Measurements from ENCODE around the gene BCO2.
A peak's percentile ranks its signal among the peaks of the same experiment; 100 is the strongest.
"Not testable (repeated sequence)": the region's sequence is repeated elsewhere in the genome, so short reads cannot be mapped to it uniquely, and the experiment has no call there.

The BCO2 gene, protein sequence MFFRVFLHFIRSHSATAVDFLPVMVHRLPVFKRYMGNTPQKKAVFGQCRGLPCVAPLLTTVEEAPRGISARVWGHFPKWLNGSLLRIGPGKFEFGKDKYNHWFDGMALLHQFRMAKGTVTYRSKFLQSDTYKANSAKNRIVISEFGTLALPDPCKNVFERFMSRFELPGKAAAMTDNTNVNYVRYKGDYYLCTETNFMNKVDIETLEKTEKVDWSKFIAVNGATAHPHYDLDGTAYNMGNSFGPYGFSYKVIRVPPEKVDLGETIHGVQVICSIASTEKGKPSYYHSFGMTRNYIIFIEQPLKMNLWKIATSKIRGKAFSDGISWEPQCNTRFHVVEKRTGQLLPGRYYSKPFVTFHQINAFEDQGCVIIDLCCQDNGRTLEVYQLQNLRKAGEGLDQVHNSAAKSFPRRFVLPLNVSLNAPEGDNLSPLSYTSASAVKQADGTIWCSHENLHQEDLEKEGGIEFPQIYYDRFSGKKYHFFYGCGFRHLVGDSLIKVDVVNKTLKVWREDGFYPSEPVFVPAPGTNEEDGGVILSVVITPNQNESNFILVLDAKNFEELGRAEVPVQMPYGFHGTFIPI

DNA sequence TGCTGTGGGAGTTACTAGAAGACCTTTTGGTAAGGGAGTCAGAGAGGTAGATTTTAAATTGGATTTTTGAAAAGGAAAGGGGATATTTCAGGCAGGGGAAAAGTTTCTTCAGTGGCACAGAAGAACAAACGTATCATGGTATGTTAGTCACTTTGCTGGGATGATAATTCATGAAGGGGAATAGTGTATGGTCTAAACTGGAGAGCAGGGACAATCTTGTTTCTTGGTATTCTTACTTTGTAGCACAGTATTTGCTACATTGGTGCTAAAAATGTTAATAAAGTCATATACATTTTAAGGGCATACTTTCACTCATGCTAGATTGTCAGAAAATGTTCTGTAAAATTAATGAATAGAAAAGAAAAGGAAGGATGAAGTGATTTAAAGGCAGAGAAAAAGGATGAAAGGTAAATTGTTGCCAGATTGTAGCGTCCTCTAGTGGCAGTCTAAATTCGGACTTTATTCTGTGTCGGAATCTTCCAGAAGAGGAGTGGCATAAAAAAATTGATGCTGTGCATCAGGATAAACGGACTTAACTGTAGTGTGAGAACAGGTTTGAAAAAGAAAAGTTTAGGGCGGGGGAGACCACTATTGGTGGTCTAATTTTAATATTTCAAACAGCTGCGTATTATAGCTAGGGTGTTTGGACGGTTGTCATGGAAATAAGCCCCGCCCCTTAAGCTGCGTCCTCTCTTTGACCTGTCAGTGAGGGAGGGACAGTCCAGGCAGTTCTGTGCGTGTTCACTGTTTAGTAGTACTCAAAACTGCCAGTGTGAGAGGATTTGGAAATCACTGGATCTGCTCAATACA lies at the start of gene BCO2:
BCO2 (plus strand) TSS at position 724 of the 810 bp plus-strand sequence. CDS start 90 bp downstream, outside the sequence.
- DNase-seq (ENCODE audit: low read depth in 2 of 2), result no peak

- DNase-seq (ENCODE audit: low read depth in 2 of 2), result no peak
Measured at GRCh38 chr11:112127056-112127455, 48.3 kb upstream of the BCO2 start.

GRCh38 chr11:112128483-112129121 lies 46.7 kb upstream of the BCO2 start:
- peak; percentile 43 to 45 for DNase-seq (ENCODE audit: low read depth in 2 of 2)

- no peak for DNase-seq (ENCODE audit: low read depth in 2 of 2)
Measured at GRCh38 chr11:112129656-112130055, 45.7 kb upstream of the BCO2 start.

GRCh38 chr11:112132737-112133136 lies 42.6 kb upstream of the BCO2 start:
- no peak for DNase-seq (ENCODE audit: low read depth in 2 of 2)

GRCh38 chr11:112134473-112134872 lies 40.8 kb upstream of the BCO2 start:
- no peak for DNase-seq (ENCODE audit: low read depth in 2 of 2)

DNA sequence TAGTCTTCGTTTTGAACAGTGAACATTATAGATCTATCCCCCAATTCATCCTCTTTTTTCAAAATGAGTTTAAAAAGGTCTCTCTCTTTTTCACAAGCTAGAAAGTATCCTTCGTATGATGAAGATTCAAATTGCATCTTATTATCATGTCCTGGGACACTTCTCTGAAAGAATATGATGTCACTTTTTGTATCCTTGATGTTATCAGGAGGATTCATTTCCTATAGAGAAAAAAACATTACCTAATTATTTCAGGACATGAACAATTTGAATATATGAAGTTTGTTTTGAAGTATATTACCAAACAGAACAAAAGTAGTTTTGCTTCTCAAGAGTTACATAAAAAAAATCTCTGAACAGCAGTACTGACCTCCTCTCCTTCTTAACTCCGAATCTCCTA lies 31.7 kb upstream of the BCO2 start:
- no peak for DNase-seq (ENCODE audit: low read depth in 2 of 2)

DNA sequence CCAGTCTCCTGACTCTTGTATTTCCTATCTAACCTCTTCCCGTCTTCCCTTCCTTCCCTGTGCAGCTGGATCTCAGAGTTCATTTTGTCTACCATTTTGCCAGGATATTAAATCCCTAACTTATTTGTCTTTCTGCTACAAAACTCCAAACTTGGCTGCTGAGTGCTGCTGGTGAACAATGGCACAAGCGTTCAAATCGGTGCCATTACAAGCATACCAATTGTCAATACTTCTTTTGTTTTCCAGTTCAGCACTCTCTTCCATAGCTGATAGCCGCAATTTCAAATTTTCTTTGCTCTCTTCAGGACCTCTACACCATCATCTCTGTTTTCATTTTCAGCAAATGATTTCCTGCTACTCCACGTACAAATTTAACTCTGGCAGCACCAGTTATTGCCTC lies 24.8 kb upstream of the BCO2 start:
- DNase-seq (ENCODE audit: low read depth in 2 of 2), result no peak

GRCh38 chr11:112156153-112156955 lies 19.0 kb upstream of the BCO2 start:
- DNase-seq (ENCODE audit: low read depth in 2 of 2), result no peak

DNA sequence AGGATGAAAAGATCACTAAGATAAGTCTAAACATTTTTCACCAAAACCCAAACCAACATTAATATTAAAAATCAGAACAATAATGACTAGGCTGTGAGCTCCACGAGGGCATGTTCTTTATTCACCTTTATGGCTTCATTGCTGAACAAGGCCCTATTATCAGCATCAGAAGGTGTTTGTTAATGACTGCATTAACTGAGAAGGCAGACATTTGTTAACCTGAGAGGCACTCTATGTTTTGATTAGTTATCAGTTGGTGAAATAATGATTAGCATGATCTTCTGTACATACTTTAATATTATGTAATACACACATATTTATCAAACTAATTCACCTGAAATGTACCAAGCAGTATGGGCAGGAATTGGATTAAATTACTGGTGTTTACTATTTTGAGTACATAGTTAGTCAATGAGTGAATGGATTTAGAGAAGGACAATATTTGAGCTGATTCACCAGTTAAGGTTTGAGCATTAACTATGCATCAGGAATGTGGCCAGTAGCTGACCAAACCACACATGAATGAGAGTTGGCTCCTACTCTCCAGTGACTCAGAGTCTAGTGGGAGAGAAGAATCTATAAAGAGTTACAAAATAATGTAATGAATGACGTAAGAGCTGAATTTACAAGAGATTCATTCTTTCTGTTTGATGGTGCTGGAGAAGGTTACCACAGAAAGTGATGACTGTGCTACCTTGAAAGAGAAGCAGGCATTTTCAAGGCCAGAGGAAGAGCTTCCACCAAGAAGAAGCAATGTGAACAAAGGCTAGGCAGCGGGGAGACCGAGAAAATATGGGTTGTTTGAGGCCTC lies 18.2 kb upstream of the BCO2 start:
- DNase-seq (ENCODE audit: low read depth in 2 of 2), result peak; percentile 96 to 97

GRCh38 chr11:112159098-112160065 lies 15.9 kb upstream of the BCO2 start:
- no peak for DNase-seq (ENCODE audit: low read depth in 2 of 2)

- no peak for DNase-seq (ENCODE audit: low read depth in 2 of 2)
Measured at GRCh38 chr11:112160091-112160848, 15.0 kb upstream of the BCO2 start.

DNA sequence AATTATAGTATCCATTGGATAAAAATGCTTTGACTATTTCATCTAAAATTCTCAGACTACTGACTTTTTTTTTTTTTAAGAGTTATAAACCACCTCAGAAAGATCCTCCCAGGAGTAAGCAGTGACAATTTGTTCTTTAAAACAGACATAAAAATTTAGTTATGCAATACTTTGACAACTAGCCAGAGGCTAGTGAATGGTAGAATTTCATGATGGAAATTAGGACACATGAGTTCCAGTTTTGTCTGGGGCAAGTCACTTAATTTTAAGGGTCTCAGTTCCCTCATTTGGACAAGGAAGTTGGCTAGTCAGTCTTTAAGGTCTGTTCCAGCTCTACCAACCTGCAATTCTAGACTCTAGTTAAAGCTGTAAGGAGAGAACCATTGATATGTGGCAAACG lies 14.3 kb upstream of the BCO2 start:
- no peak for DNase-seq (ENCODE audit: low read depth in 2 of 2)

- DNase-seq (ENCODE audit: low read depth in 2 of 2), result not testable (repeated sequence)
Measured at GRCh38 chr11:112162200-112162599, 13.1 kb upstream of the BCO2 start.

DNA sequence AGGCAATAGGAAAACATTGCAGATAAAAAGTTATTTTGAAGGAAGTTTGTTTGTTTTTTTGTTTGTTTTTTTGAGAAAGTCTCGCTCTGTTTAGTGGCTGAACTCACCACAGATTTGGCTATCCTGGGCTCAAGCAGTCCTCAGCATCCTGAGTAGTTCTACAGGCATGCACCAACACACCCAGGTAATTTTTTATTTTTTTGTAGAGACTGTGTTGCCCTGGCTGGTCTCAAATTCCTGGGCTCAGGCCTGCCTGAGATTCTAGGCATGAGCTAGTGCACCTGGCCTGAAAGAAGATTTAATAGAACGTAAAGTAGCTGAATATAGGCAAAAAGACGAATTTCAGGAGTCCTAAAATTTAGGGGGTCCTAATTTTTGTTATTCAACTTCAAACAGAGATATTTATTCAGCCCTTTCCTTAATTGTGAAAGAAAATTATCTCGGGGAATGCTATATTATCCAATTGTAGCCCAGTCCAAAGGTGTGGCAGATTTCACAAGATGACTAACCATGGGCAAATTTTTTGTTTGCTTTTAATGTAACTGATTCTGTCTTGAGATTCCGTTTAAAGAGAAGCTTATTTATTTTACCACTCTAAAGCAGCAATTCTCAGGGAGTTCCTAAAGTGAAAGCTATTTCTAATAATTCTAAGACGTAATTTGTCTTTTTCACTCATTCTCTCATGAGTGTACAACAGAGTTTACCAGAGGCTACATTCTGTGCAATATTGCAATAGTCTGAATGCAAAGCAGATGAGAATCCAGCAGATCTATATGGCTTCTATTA lies 12.4 kb upstream of the BCO2 start:
- no peak for DNase-seq (ENCODE audit: low read depth in 2 of 2)

DNA sequence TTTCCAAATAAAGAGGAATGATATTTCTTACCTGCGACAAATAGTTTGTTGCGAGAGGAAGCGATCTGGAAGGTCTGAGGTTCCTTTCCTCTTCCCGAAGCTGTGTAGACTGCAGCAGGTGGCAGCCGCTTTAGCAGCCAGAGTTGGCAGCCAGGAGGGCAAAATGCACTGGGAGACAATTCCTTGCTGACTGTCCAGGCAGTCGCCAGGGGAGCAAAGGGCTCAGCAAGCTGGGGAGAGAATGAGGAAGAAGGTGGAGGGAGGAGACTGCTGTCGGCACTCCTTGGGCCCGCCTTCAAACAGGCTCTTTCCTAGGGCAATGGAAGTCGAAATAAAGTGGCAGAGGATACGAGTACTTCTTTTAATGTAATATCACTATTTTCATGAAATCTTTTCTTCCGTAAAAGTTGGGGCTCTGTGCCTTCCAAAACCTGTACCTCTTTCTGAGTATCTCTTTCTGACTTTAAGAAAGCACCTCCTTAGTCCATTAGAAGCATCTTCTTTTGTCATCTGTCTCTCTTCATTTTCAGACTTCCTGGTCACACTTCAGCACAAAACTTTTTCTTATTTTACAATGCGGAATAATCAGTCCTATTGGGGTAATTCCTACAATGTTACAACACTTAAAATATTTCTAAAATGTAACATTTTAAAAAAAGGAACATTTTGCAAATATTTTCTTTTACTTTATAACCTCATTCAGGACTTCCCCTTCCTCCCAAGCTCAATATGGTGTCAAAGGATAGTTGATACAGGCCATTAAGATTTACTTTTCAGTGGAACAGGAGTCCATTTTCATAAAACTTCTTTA lies 11.2 kb upstream of the BCO2 start, which contains the start of gene IL18:
IL18 (minus strand) TSS at position 220 of the 811 bp plus-strand sequence. CDS start 9,041 bp downstream, outside the sequence.
- no peak for DNase-seq (ENCODE audit: low read depth in 2 of 2)

GRCh38 chr11:112165049-112165448 lies 10.3 kb upstream of the BCO2 start:
- DNase-seq (ENCODE audit: low read depth in 2 of 2), result no peak
